ENCODE data around the gene SLIT1.

GRCh38 chr10:97028832-97029178 lies 157.0 kb downstream of the SLIT1 start:
- no peak for TF ChIP-seq CTCF (IDR thresholded peaks at IDR 0.05)
- no peak for TF ChIP-seq POLR2A (IDR thresholded peaks at IDR 0.05)

Measured in uterus (tissue), 2 donors.